Aorta (tissue), 5 donors: Measurements from ENCODE around the gene MTAP. TPM values are rescaled to one million over a fixed set of nuclear protein-coding genes. Genes with fewer than 3 reads are reported as not detected.

ENCODE experiments used
- ATAC-seq: fragments of 200-7000 bp; cut with Tn5 transposase; one replicate; pipeline ENCODE4 v1.9.1; 2022; ENCODE audit warnings: moderate library complexity; ENCODE audit not compliant: low FRiP score
- DNase-seq, 2 donors: peaks; one replicate each; pipeline ENCODE4 v3.0.0-alpha.2; 2020
- H3K27ac ChIP-seq, 2 donors: one replicate each; pipeline ENCODE4 v1.5.1; 2013; ENCODE audit warnings: low read length in 2 of 2, mild to moderate bottlenecking in 2 of 2, moderate library complexity in 2 of 2, control low read depth in 1 of 2, inconsistent platforms in 1 of 2, low read depth in 1 of 2
- H3K27me3 ChIP-seq, 2 donors: one replicate each; pipeline ENCODE4 v1.6.1; 2013; ENCODE audit warnings: control low read depth in 1 of 2, low read length in 1 of 2, mild to moderate bottlenecking in 1 of 2, moderate library complexity in 1 of 2; ENCODE audit not compliant: insufficient read depth in 2 of 2, control insufficient read depth in 1 of 2
- H3K36me3 ChIP-seq, 2 donors: one replicate each; pipeline ENCODE4 v1.6.1; 2013; ENCODE audit warnings: control low read depth in 1 of 2, low read length in 1 of 2, mild to moderate bottlenecking in 1 of 2; ENCODE audit not compliant: insufficient read depth in 2 of 2, control insufficient read depth in 1 of 2
- H3K4me1 ChIP-seq, 2 donors: one replicate each; pipeline ENCODE4 v1.6.1; 2013; ENCODE audit warnings: low read length in 2 of 2, control low read depth in 1 of 2, mild to moderate bottlenecking in 1 of 2, moderate library complexity in 1 of 2; ENCODE audit not compliant: insufficient read depth in 2 of 2, control insufficient read depth in 1 of 2
- H3K4me3 ChIP-seq, 2 donors: one replicate each; pipeline ENCODE4 v1.5.1; 2013; ENCODE audit warnings: low read length in 2 of 2, control low read depth in 1 of 2, mild to moderate bottlenecking in 1 of 2
- H3K9me3 ChIP-seq: one replicate; pipeline ENCODE4 v1.6.1; 2013; ENCODE audit warnings: mild to moderate bottlenecking, low read length; ENCODE audit not compliant: control insufficient read depth
- WGBS, 2 donors: extraction: QIAGEN DNeasy Blood & Tissue Kit; methylation state at CpG; one replicate each; pipeline ENCODE4 v1.1.7; 2013; 5-methylcytosine and 5-hydroxymethylcytosine counted together
- intact Hi-C, 2 donors: fragments of 100-400 bp; cut with DNase I; formaldehyde crosslinking; loops; one replicate each; pipeline versions ENCODE4 v1.14.2 to v1.15.0; 2022
- long read RNA-seq, 2 donors: library from polyadenylated mRNA; unstranded; transcript quantifications; one replicate each; pipeline ENCODE4 v2.0.0, GENCODE V29; 2020 to 2021
- polyA plus RNA-seq, 2 donors: library from polyadenylated mRNA; stranded (reverse); fragments of 200-250 nt; gene quantifications; one replicate each; pipeline ENCODE4 v1.2.3, GENCODE V29; 2013
- total RNA-seq, 2 donors: library from RNA; stranded (reverse); fragmentation: NEBNext Ultra II Directional; extraction: Animal tissue kit (Norgen Biotek cat#: 25700); gene quantifications; one replicate each; pipeline ENCODE4 v1.2.1, GENCODE V29; 2021
- donor health status: healthy with polysubstance abuse.
- donor health status: Bipolar disorder and iron deficiency.
- donor health status: DM: no; HTN: no; CAD: no.
- donor health status: DM: no; HTN: no; CAD: no.
- donor health status: DM: yes; HTN: yes; CAD: no.

Gene MTAP
- total RNA-seq: 10 to 100 TPM; 28.5 to 41.1 TPM
- polyA plus RNA-seq: 10 to 100 TPM in 1 of 2 donors, 1 to 10 TPM in 1; 4.0 to 10.9 TPM
- long read RNA-seq, donor 1, full-length matches to known transcripts: 25 of 37 reads
- long read RNA-seq, donor 1, partial matches to known transcripts: 5 of 37 reads
- long read RNA-seq, donor 1, other reads (novel, unspliced or antisense): 7 of 37 reads
- long read RNA-seq, donor 2, full-length matches to known transcripts: 12 of 14 reads
- long read RNA-seq, donor 2, partial matches to known transcripts: 1 of 14 reads
- long read RNA-seq, donor 2, other reads (novel, unspliced or antisense): 1 of 14 reads

GRCh38 chr9:21802418-21803000 lies at the start of gene MTAP:
Gene MTAP (plus strand): TSS chr9:21802636. CDS start chr9:21802749, 113 bp downstream.
- H3K9me3 ChIP-seq: no peaks in the 10 kb centered on the region
- H3K27ac ChIP-seq: peak within 1 kb of the TSS; percentile 19 to 75
- no peaks in the 10 kb centered on the region for H3K27me3 ChIP-seq
- DNase-seq (peak; percentile 96), ATAC-seq (peak; percentile 97)
- WGBS, 2 donors: 0 to 1% methylated on average over 34 to 48 of the region's 48 CpGs
- no peaks in the 10 kb centered on the region for H3K4me1 ChIP-seq
- intact Hi-C loops: loop anchor here (2.0 to 10.0 kb wide), 4 partner anchors 202 to 470 kb away; partner anchors contain the start of gene CDKN2B (in 2 of the 2)
- peaks cover 0 to 3% of the 10 kb centered on the region in 2 donors for H3K36me3 ChIP-seq
- H3K4me3 ChIP-seq: peak within 1 kb of the TSS; percentile 32 to 37

GRCh38 chr9:21753523-21753922 lies 48.9 kb upstream of the MTAP start:
- no peak for ATAC-seq
- H3K4me3 ChIP-seq: no peak overlapping the region
- H3K4me1 ChIP-seq: no peaks in the 10 kb centered on the region
- no peak for DNase-seq
- H3K27me3 ChIP-seq: no peaks in the 10 kb centered on the region
- WGBS, 2 donors: 86 to 87% methylated on average over 1 of the region's 1 CpG
- H3K36me3 ChIP-seq: no peaks in the 10 kb centered on the region
- intact Hi-C loops: no loop called here
- H3K9me3 ChIP-seq: no peaks in the 10 kb centered on the region
- no peak overlapping the region for H3K27ac ChIP-seq

- Histone ChIP-seq H3K36me3 (no peaks in the 10 kb centered on the region), H3K27ac (no peak overlapping the region), H3K4me3 (no peak overlapping the region), H3K9me3 (no peaks in the 10 kb centered on the region), H3K27me3 (no peaks in the 10 kb centered on the region), H3K4me1 (no peaks in the 10 kb centered on the region)
- intact Hi-C loops: no loop called here
- DNase-seq (no peak), ATAC-seq (no peak)
- WGBS, 2 donors: 67 to 78% methylated on average over 2 of the region's 2 CpGs
Observed at GRCh38 chr9:21754741-21755140, 47.7 kb upstream of the MTAP start.

- Histone ChIP-seq H3K36me3 (no peaks in the 10 kb centered on the region), H3K4me3 (no peak overlapping the region), H3K4me1 (no peaks in the 10 kb centered on the region), H3K27ac (no peak overlapping the region), H3K27me3 (no peaks in the 10 kb centered on the region), H3K9me3 (no peaks in the 10 kb centered on the region)
- WGBS, 2 donors: 83 to 86% methylated on average over 1 of the region's 1 CpG
- no peak for ATAC-seq
- intact Hi-C loops: no loop called here
- DNase-seq: no peak
Observed at GRCh38 chr9:21758540-21758939, 43.9 kb upstream of the MTAP start.

GRCh38 chr9:21761309-21761901 lies 41.0 kb upstream of the MTAP start:
- intact Hi-C loops: no loop called here
- Histone ChIP-seq H3K27me3 (no peaks in the 10 kb centered on the region), H3K4me1 (no peaks in the 10 kb centered on the region), H3K36me3 (no peaks in the 10 kb centered on the region), H3K27ac (no peak overlapping the region), H3K4me3 (no peak overlapping the region), H3K9me3 (no peaks in the 10 kb centered on the region)
- DNase-seq: no peak
- ATAC-seq: no peak
- 57 to 58% methylated on average over 4 of the region's 4 CpGs for WGBS, 2 donors

- Histone ChIP-seq H3K4me1 (no peaks in the 10 kb centered on the region), H3K36me3 (no peaks in the 10 kb centered on the region), H3K27me3 (no peaks in the 10 kb centered on the region), H3K9me3 (peaks cover 2% of the 10 kb centered on the region), H3K27ac (no peak overlapping the region), H3K4me3 (no peak overlapping the region)
- ATAC-seq (no peak), DNase-seq (no peak)
- WGBS, 2 donors: 84 to 88% methylated on average over 3 of the region's 3 CpGs
- intact Hi-C loops: no loop called here
Observed at GRCh38 chr9:21762064-21762463, 40.4 kb upstream of the MTAP start.

GRCh38 chr9:21764846-21765245 lies 37.6 kb upstream of the MTAP start:
- Histone ChIP-seq H3K27me3 (no peaks in the 10 kb centered on the region), H3K4me1 (no peaks in the 10 kb centered on the region), H3K36me3 (no peaks in the 10 kb centered on the region), H3K27ac (no peak overlapping the region), H3K4me3 (no peak overlapping the region), H3K9me3 (peaks cover 3% of the 10 kb centered on the region)
- DNase-seq (no peak), ATAC-seq (no peak)
- intact Hi-C loops: no loop called here
- 55 to 59% methylated on average over 3 of the region's 3 CpGs for WGBS, 2 donors

- Histone ChIP-seq H3K36me3 (no peaks in the 10 kb centered on the region), H3K27me3 (no peaks in the 10 kb centered on the region), H3K4me3 (no peak overlapping the region), H3K4me1 (peaks cover 0 to under 1% of the 10 kb centered on the region in 2 donors), H3K27ac (no peak overlapping the region), H3K9me3 (peaks cover 3% of the 10 kb centered on the region)
- WGBS, 2 donors: 38 to 49% methylated on average over 2 of the region's 2 CpGs
- ATAC-seq (no peak), DNase-seq (no peak)
- intact Hi-C loops: no loop called here
Observed at GRCh38 chr9:21766096-21766495, 36.3 kb upstream of the MTAP start.
